GM12801 (cell line): ENCODE results near the gene ZC3H12C.

ENCODE experiments used
- TF ChIP-seq, protein P1 (sequence below): IDR thresholded peaks from one replicate; pipeline ENCODE4 v1.5.1; 2011; ENCODE audit warnings: control low read depth; ENCODE audit not compliant: insufficient read length; ENCODE audit errors: extremely low read depth

The ZC3H12C gene

DNA sequence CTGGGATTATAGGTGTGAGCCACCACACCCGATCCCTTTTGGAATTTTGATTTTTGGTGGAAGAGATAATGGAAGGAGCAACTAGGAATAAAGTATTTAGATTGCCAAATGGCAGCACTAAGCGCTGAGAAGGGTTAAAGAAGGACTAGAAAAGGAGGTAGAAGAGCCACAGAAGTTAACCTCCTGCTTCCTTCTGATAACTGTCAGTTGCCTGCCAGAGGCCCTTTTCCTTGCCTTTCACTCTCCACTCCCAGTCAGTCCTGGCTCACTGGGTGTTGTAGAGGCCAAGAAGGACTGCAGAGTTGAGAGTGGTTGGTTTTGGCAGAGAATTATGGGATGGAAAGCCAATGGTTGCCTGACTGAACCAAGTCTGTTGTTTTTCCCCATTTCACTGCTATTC lies 19.3 kb downstream of the ZC3H12C start:
- TF ChIP-seq, protein P1, sequence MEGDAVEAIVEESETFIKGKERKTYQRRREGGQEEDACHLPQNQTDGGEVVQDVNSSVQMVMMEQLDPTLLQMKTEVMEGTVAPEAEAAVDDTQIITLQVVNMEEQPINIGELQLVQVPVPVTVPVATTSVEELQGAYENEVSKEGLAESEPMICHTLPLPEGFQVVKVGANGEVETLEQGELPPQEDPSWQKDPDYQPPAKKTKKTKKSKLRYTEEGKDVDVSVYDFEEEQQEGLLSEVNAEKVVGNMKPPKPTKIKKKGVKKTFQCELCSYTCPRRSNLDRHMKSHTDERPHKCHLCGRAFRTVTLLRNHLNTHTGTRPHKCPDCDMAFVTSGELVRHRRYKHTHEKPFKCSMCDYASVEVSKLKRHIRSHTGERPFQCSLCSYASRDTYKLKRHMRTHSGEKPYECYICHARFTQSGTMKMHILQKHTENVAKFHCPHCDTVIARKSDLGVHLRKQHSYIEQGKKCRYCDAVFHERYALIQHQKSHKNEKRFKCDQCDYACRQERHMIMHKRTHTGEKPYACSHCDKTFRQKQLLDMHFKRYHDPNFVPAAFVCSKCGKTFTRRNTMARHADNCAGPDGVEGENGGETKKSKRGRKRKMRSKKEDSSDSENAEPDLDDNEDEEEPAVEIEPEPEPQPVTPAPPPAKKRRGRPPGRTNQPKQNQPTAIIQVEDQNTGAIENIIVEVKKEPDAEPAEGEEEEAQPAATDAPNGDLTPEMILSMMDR = no peak

DNA sequence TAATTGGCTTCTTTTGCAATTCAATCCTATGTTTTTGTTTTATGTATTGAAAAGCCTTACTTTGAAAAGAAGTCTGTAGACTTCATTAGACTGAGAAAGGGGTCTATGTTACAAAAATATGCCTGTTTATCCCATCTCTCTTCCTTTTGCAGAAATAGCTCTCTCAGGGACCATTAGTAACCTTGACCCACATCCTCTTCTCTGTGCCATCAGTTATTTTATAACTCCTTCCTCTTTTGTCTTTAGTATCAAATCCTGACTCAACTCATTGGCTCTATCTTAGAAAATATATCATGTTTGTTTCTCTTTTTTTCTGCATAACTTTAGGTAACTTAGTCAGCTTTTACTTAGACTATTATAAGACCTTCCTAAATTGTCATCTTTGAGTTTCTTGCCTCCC lies 20.3 kb downstream of the ZC3H12C start:
- TF ChIP-seq, protein P1 = no peak

DNA sequence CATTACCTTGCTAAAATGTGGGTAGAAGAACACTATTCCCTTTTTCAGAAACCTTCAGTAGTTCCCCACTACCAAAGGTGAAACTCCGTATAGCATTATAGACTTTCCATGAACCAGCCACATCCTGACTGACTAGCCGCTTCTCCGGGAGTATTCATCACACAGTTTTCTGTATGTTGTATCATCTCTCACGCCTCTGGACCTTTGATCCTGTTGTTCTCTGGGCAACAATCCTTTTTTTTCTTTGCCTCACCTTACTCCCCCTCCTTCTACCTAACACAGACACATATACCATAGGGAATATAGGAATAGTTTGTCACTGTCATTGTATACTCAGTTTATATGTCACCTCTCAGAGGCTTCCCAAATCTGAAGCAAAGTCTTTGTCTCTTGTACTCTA lies 20.8 kb downstream of the ZC3H12C start:
- TF ChIP-seq, protein P1 = no peak

DNA sequence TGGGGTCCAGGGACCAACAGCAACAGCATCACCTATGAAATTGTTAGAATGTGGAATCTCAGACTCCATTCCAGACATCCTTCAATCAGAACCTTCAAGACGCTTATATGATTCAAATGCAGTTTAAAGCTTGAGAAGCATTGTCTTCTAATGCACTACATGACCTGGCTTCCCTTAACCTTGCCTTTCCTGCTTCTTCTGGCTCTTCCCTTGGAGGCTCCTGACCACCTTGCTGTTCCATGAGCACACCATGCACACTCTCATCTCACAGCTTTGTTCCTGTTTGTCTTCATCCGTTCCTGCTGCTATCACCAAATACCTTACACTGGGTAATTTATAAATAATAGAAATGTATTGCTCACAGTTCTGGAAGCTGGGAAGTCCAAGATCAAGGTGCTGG lies 26.1 kb downstream of the ZC3H12C start:
- TF ChIP-seq, protein P1 = no peak

DNA sequence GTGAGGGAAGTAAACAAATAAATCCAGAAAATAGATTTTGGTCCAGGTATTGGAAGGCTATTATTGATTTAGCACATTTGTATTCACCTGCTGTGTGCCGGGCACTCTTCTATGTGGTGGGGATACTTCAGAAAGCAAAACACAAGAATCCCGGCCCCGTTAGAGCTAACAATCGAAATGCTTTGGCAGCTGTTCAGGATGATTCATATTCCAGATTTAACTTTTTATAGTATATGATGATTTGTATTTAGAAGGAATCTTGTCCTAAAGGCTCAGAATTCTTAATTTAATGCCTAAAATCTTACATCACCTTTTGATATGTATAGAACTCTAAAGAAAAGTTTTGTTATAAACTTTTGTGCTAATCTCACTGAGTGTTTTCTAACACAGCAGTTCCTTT lies 28.0 kb downstream of the ZC3H12C start:
- TF ChIP-seq, protein P1 = no peak

DNA sequence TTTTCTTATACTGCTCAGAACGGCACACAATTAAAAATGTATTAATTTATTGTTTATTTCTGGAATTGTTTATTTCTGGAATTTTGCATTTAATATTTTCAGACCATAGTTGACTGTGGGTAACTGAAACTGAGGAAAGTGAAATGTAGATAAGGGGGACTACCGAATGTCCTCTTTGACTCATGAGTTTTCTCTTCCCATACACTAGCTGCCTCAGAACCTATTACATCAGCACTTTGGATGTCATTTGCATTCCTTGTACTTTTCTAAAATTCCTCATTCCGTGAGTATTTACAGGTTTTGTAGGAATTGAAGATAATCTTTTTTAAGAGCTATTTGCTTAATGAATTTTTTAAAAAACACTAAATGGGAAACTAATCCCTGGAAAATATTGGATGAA lies 29.8 kb downstream of the ZC3H12C start:
- TF ChIP-seq, protein P1 = no peak

DNA sequence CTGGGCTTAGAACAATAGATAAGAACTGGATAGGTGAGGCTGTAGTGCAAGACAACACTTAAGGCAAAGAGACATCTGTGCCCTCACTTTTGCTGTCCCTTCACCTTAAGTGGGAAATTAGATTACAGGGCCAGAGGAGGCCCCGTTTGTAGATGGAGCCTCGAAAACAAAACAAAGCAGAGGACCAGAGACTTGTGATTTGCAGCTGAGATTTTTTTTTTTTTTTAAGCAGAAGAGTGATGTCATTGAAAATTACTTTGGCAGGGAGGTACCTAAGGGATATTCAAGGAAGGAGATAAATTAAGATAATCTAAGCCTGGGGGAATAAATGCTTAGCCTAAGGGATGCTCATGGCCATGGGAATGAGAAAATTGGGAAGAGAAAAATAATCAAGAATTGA lies 31.4 kb downstream of the ZC3H12C start:
- TF ChIP-seq, protein P1 = no peak

DNA sequence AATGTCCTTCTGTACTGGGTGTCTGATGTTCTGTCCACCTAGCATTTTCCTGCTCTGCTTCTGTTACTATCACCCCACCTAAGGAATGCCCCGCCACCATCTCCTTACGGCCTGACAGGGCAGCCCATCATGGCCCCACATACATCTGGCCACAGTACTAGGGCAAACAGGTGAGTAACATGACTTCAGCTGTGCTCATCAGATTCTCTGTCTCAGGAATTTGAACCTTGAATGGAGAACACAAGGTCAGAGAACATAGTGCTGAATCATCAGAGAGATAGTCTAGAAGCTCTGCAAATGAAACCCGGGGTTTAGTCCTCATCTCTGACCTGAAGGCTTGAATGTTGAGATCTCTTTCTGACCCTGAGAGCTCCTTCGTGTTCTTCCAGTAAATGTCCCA lies 32.4 kb downstream of the ZC3H12C start:
- TF ChIP-seq, protein P1 = no peak
